GM12892 (cell line): ENCODE data around the gene NPBWR2.

Source experiments
- POLR2A ChIP-seq: IDR thresholded peaks from 2 replicates; pipeline ENCODE4 v1.6.1; 2011; ENCODE audit warnings: low read depth, low read length, control low read depth
- POLR2AphosphoS5 ChIP-seq: IDR thresholded peaks from 2 replicates; pipeline ENCODE4 v1.6.1; 2011; ENCODE audit warnings: low read depth, low read length, control low read depth

DNA sequence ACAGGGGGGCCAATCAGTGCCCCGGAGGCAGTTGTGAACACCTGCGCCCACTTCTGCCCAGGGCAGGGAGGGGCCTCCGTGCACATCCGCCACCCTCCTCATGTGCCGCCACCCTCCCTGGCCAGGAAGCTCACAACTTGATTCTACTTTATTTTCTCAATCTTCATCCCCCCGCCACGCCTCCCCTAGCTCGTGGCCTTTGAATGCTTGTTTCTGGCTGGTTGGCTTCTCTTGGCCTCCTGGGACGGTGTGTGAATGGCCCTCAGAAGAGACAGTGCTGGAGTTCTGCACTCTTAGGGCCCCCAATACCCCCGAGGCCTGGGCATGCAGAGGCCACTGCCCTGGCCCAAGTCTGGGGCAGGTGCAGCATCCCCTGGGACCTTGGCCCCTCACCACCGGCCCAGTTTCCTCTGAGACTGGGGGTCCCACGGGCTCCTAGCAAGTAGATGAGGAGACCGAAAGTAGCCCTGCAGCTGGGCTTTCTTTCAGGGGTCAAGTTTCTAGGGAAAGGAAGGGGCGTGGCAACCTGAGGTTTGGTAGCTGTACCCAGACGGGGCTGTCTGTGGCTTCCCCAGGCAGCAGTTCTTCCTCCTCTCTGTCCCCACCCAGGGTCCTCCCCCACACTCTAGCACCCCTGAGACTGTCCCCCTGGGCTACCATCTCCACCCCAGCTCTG, 29.4 kb downstream of the NPBWR2 start:
- TF ChIP-seq POLR2AphosphoS5 (no peak), POLR2A (no peak)
